ENCODE data around the gene LIMS2.

Gene LIMS2

GRCh38 chr2:127597984-127598380 lies 77.3 kb downstream of the LIMS2 start:
- no peak for DNase-seq

GRCh38 chr2:127597046-127597983 lies 78.0 kb downstream of the LIMS2 start:
- no peak for DNase-seq

GRCh38 chr2:127596311-127597045 lies 78.9 kb downstream of the LIMS2 start:
- no peak for DNase-seq

- no peak for DNase-seq
Measured at GRCh38 chr2:127594116-127594591, 81.2 kb downstream of the LIMS2 start.

- no peak for DNase-seq
Measured at GRCh38 chr2:127593228-127594115, 81.9 kb downstream of the LIMS2 start.

- DNase-seq: no peak
Measured at GRCh38 chr2:127592761-127593227, 82.5 kb downstream of the LIMS2 start.

GRCh38 chr2:127591221-127591923 lies 84.0 kb downstream of the LIMS2 start:
- peak; percentile 69 to 83 (median 78) for DNase-seq

GRCh38 chr2:127590386-127591190 lies 84.7 kb downstream of the LIMS2 start:
- no peak for DNase-seq

- no peak for DNase-seq
Measured at GRCh38 chr2:127589841-127590240, 85.5 kb downstream of the LIMS2 start.

- DNase-seq: no peak
Measured at GRCh38 chr2:127589358-127589757, 86.0 kb downstream of the LIMS2 start.
